HepG2 (cell line): ENCODE data around the gene CCDC154. TPM values are rescaled to one million over a fixed set of nuclear protein-coding genes. Genes with fewer than 3 reads are reported as not detected.

Experiments used
- ARNTL ChIP-seq: sonication (generic); formaldehyde crosslinking; IDR thresholded peaks from 2 replicates; pipeline ENCODE4 v1.4.0; 2020; ENCODE audit warnings: mild to moderate bottlenecking, missing genetic modification reagents
- BATF2 ChIP-seq: sonication (generic); formaldehyde crosslinking; IDR thresholded peaks from 2 replicates; pipeline ENCODE4 v1.8.0; 2022; ENCODE audit warnings: mild to moderate bottlenecking, missing genetic modification reagents, moderate library complexity
- BCLAF1 ChIP-seq: fragments of 450-650 bp; IDR thresholded peaks from 2 replicates; pipeline ENCODE4 v1.6.1; 2017; ENCODE audit warnings: mild to moderate bottlenecking
- CBFB ChIP-seq: sonication (generic); formaldehyde crosslinking; IDR thresholded peaks from 2 replicates; pipeline ENCODE4 v1.4.0; 2020; ENCODE audit warnings: missing genetic modification reagents
- CTCF ChIP-seq: sonication (generic); formaldehyde crosslinking; IDR thresholded peaks from 2 replicates; pipeline ENCODE4 v1.5.0; 2020; ENCODE audit warnings: mild to moderate bottlenecking, missing genetic modification reagents, moderate library complexity
- HDAC1 ChIP-seq: sonication (generic); formaldehyde crosslinking; IDR thresholded peaks from 2 replicates; pipeline ENCODE4 v1.5.1; 2020; ENCODE audit warnings: mild to moderate bottlenecking, missing genetic modification reagents
- HIC2 ChIP-seq: sonication (generic); formaldehyde crosslinking; IDR thresholded peaks from 2 replicates; pipeline ENCODE4 v1.9.0; 2022; ENCODE audit warnings: low read depth, missing genetic modification reagents
- MLXIP ChIP-seq: sonication (generic); formaldehyde crosslinking; IDR thresholded peaks from 2 replicates; pipeline ENCODE4 v1.9.0; 2021; ENCODE audit warnings: missing genetic modification reagents, borderline replicate concordance
- MXD1 ChIP-seq: sonication (generic); formaldehyde crosslinking; IDR thresholded peaks from 2 replicates; pipeline ENCODE4 v1.4.0; 2020; ENCODE audit warnings: mild to moderate bottlenecking, missing genetic modification reagents
- NR2F2 ChIP-seq: IDR thresholded peaks from 2 replicates; pipeline ENCODE4 v1.6.1; 2012; ENCODE audit warnings: low read depth, inconsistent platforms, borderline replicate concordance
- PCBP1 ChIP-seq: fragments of 200-400 bp; formaldehyde crosslinking; IDR thresholded peaks from 2 replicates; pipeline ENCODE4 v1.6.1; 2017; ENCODE audit warnings: mild to moderate bottlenecking, low read depth, low read length, borderline replicate concordance
- SIN3B ChIP-seq: fragments of 150-350 bp; IDR thresholded peaks from 2 replicates; pipeline ENCODE4 v1.6.1; 2014; ENCODE audit warnings: low read length
- SP5 ChIP-seq: IDR thresholded peaks from 2 replicates; pipeline ENCODE4 v1.6.1; 2016; ENCODE audit warnings: low read depth, borderline replicate concordance
- STAG1 ChIP-seq: sonication (generic); formaldehyde crosslinking; IDR thresholded peaks from 2 replicates; pipeline ENCODE4 v1.4.0; 2020; ENCODE audit warnings: missing genetic modification reagents
- ZBTB1 ChIP-seq: sonication (generic); formaldehyde crosslinking; IDR thresholded peaks from 2 replicates; pipeline ENCODE4 v1.4.0; 2020; ENCODE audit warnings: missing genetic modification reagents, borderline replicate concordance
- ZFP1 ChIP-seq: IDR thresholded peaks from 2 replicates; pipeline ENCODE4 v1.6.1; 2016
- ZNF770 ChIP-seq: sonication (generic); formaldehyde crosslinking; IDR thresholded peaks from 2 replicates; pipeline ENCODE4 v1.5.0; 2020; ENCODE audit warnings: mild to moderate bottlenecking, missing genetic modification reagents
- ZSCAN25 ChIP-seq: sonication (generic); formaldehyde crosslinking; IDR thresholded peaks from 2 replicates; pipeline ENCODE4 v1.8.0; 2022; ENCODE audit warnings: mild to moderate bottlenecking, missing genetic modification reagents
- polyA plus RNA-seq, 8 experiments: library from polyadenylated mRNA; depleted of rRNA in 3 of 8; stranded (reverse) in 7 of 8; unstranded in 1 of 8; fragments of >200 nt; fragmentation: Illumina TruSeq in 4 of 8; extraction: Trizol in 4 of 8; gene quantifications; 2 replicates each; pipeline versions ENCODE4 v1.2.1 to v1.2.3, GENCODE V29; 2011 to 2016; ENCODE audit warnings: low read depth in 4 of 8, missing spikeins in 1 of 8, mixed read lengths in 1 of 8; ENCODE audit not compliant: insufficient read depth in 1 of 8
- total RNA-seq, 5 experiments: library from RNA; depleted of rRNA; stranded (reverse); fragments of >200 nt; fragmentation: Illumina TruSeq; extraction: Trizol; gene quantifications; 2 replicates each; pipeline ENCODE4 v1.2.3, GENCODE V29; 2016; ENCODE audit warnings: low read depth in 1 of 5

Gene CCDC154
- total and polyA plus RNA-seq, 2 of the 13 experiments (the other 11 are each of a cell fraction or from before 2014, with no cell fraction given): 0.92 to 1.5 TPM

- TF ChIP-seq ZNF770 (CRISPR knock-in tag) (no peak), HIC2 (no peak), ZSCAN25 (CRISPR knock-in tag) (peak; percentile 97), NR2F2 (no peak), PCBP1 (no peak), ZFP1 (CRISPR knock-in tag) (no peak), SIN3B (no peak), CBFB (CRISPR knock-in tag) (no peak), BATF2 (CRISPR knock-in tag) (no peak), STAG1 (CRISPR knock-in tag) (peak; percentile 5; the same call in 1 of the 2 replicates), BCLAF1 (no peak), MLXIP (no peak), HDAC1 (CRISPR knock-in tag) (no peak), SP5 (CRISPR knock-in tag) (no peak), MXD1 (CRISPR knock-in tag) (no peak), ARNTL (CRISPR knock-in tag) (no peak), CTCF (CRISPR knock-in tag) (peak; percentile 44), ZBTB1 (no peak)
Observed at GRCh38 chr16:1491327-1491726, 47.0 kb upstream of the CCDC154 start (continued).
